Liver (tissue), 9 donors: ENCODE results near the gene CPNE1. TPM values are rescaled to one million over a fixed set of nuclear protein-coding genes. Genes with fewer than 3 reads are reported as not detected.

Source experiments
- DNase-seq: peaks from one replicate; pipeline ENCODE4 v3.0.0-alpha.2; 2017; ENCODE audit warnings: low spot score
- H3K27ac ChIP-seq, 2 donors: one replicate each; pipeline ENCODE4 v1.7.0; 2013; ENCODE audit warnings: inconsistent platforms in 2 of 2, low read length in 2 of 2, control low read depth in 1 of 2, low read depth in 1 of 2, mild to moderate bottlenecking in 1 of 2
- H3K27me3 ChIP-seq, 4 donors: one replicate each; pipeline versions ENCODE4 v1.6.1 to v1.7.0; 2013; ENCODE audit warnings: low read length in 3 of 4, inconsistent platforms in 1 of 4, mild to moderate bottlenecking in 1 of 4, moderate library complexity in 1 of 4; ENCODE audit not compliant: control insufficient read depth in 4 of 4, insufficient read depth in 4 of 4
- H3K36me3 ChIP-seq, 4 donors: one replicate each; pipeline versions ENCODE4 v1.6.1 to v1.7.0; 2013; ENCODE audit warnings: low read length in 3 of 4, mild to moderate bottlenecking in 3 of 4, low read depth in 1 of 4, moderate library complexity in 1 of 4; ENCODE audit not compliant: control insufficient read depth in 4 of 4, insufficient read depth in 3 of 4
- H3K4me1 ChIP-seq, 4 donors: one replicate each; pipeline versions ENCODE4 v1.6.1 to v1.7.0; 2013; ENCODE audit warnings: low read length in 3 of 4, mild to moderate bottlenecking in 3 of 4, moderate library complexity in 1 of 4; ENCODE audit not compliant: control insufficient read depth in 4 of 4, insufficient read depth in 4 of 4
- H3K4me3 ChIP-seq, 3 donors: one replicate each; pipeline versions ENCODE4 v1.6.1 to v1.7.0; 2013; ENCODE audit warnings: low read length in 3 of 3, control low read depth in 1 of 3, low read depth in 1 of 3, mild to moderate bottlenecking in 1 of 3
- H3K9ac ChIP-seq, 2 donors: one replicate each; pipeline ENCODE4 v1.7.0; 2013; ENCODE audit warnings: low read length in 2 of 2, mild to moderate bottlenecking in 2 of 2, moderate library complexity in 2 of 2, control low read depth in 1 of 2, low read depth in 1 of 2
- H3K9me3 ChIP-seq, 4 donors: one replicate each; pipeline versions ENCODE4 v1.6.1 to v1.7.0; 2013; ENCODE audit warnings: low read length in 3 of 4; ENCODE audit not compliant: control insufficient read depth in 4 of 4
- ATF3 ChIP-seq: IDR thresholded peaks from 2 replicates; pipeline ENCODE4 v1.6.1; 2016; ENCODE audit warnings: antibody characterized with exemption
- CTCF ChIP-seq: fragments of 150-350 bp; IDR thresholded peaks from 2 replicates; pipeline ENCODE4 v1.5.1; 2017; ENCODE audit warnings: improper control_type of control experiment, low read depth, low read length; ENCODE audit not compliant: missing input control
- EGR1 ChIP-seq, 2 donors: IDR thresholded peaks; 2 replicates each; pipeline ENCODE4 v1.6.1; 2016 to 2018; ENCODE audit warnings: antibody characterized with exemption in 2 of 2, low read depth in 2 of 2
- FOXA2 ChIP-seq: IDR thresholded peaks from 2 replicates; pipeline ENCODE4 v1.6.1; 2016; ENCODE audit warnings: antibody characterized with exemption
- HNF4A ChIP-seq, 2 donors: conservative IDR thresholded peaks; 2 replicates each; pipeline ENCODE4 v1.6.1; 2016; ENCODE audit warnings: antibody characterized with exemption in 2 of 2, mild to moderate bottlenecking in 2 of 2
- HNF4G ChIP-seq: IDR thresholded peaks from 2 replicates; pipeline ENCODE4 v1.6.1; 2016; ENCODE audit warnings: antibody characterized with exemption
- MAX ChIP-seq: IDR thresholded peaks from 2 replicates; pipeline ENCODE4 v1.6.1; 2016; ENCODE audit warnings: antibody characterized with exemption
- NR2F2 ChIP-seq: IDR thresholded peaks from 2 replicates; pipeline ENCODE4 v1.6.1; 2016; ENCODE audit warnings: antibody characterized with exemption
- RAD21 ChIP-seq, 2 donors: IDR thresholded peaks; 2 replicates each; pipeline ENCODE4 v1.6.1; 2016; ENCODE audit warnings: antibody characterized with exemption in 2 of 2, mild to moderate bottlenecking in 2 of 2
- REST ChIP-seq: IDR thresholded peaks from 2 replicates; pipeline ENCODE4 v1.6.1; 2016; ENCODE audit warnings: antibody characterized with exemption, mild to moderate bottlenecking
- RXRA ChIP-seq, 2 donors: IDR thresholded peaks; 2 replicates each; pipeline ENCODE4 v1.6.1; 2017 to 2018; ENCODE audit warnings: antibody characterized with exemption in 2 of 2, mild to moderate bottlenecking in 1 of 2
- TAF1 ChIP-seq: conservative IDR thresholded peaks from 2 replicates; pipeline ENCODE4 v1.6.1; 2016; ENCODE audit warnings: antibody characterized with exemption, mild to moderate bottlenecking
- WGBS: extraction: QIAGEN DNeasy Blood & Tissue Kit; methylation state at CpG from one replicate; pipeline ENCODE4 v1.1.7; 2013; 5-methylcytosine and 5-hydroxymethylcytosine counted together
- polyA plus RNA-seq, 2 donors: library from polyadenylated mRNA; stranded (reverse) in 1 of 2; unstranded in 1 of 2; fragments of 200-250 nt in 1 of 2; fragments of >200 nt in 1 of 2; fragmentation: Nextera tagmentation in 1 of 2; extraction: Ambion mirVana in 1 of 2; gene quantifications; one replicate each; pipeline versions ENCODE4 v1.2.1 to v1.2.3, GENCODE V29; 2013 to 2015
- total RNA-seq, 2 donors: library from RNA; depleted of rRNA; stranded (reverse); fragments of >200 nt; gene quantifications; one replicate each; pipeline ENCODE4 v1.2.3, GENCODE V29; 2014
- donor health status: healthy.
- donor health status: healthy.
- donor health status: healthy.
- donor health status: healthy.
- donor health status: healthy.

CPNE1 gene
- total and polyA plus RNA-seq, 4 donors = 25.5 to 55.4 (median 50.5) TPM

- no peak for TF ChIP-seq FOXA2
Measured at GRCh38 chr20:35583636-35584560, 80.8 kb downstream of the CPNE1 start (continued).

- 92% methylated on average over 12 of the region's 12 CpGs for WGBS
- H3K27ac ChIP-seq = no peak overlapping the region
Measured at GRCh38 chr20:35582741-35583404, 81.8 kb downstream of the CPNE1 start.

More at GRCh38 chr20:35582741-35583404, 81.8 kb downstream of the CPNE1 start:
- Histone ChIP-seq H3K4me1 (no peaks in the 10 kb centered on the region), H3K4me3 (no peak overlapping the region), H3K36me3 (no peaks in the 10 kb centered on the region), H3K27me3 (no peaks in the 10 kb centered on the region), H3K9ac (no peak overlapping the region), H3K9me3 (peaks cover 0 to 2% (median 0%) of the 10 kb centered on the region in 4 donors)
- no peak for DNase-seq
- no peak for TF ChIP-seq EGR1 (IDR thresholded peaks at IDR 0.05; ENCODE audit: low read depth in 2 of 2)
- TF ChIP-seq FOXA2 = no peak
- no peak for TF ChIP-seq RAD21 (IDR thresholded peaks at IDR 0.05)
- TF ChIP-seq MAX = no peak
- no peak for TF ChIP-seq HNF4A (conservative IDR thresholded peaks at IDR 0.05)
- no peak for TF ChIP-seq TAF1
- TF ChIP-seq ATF3 = no peak
- TF ChIP-seq NR2F2 = no peak
- no peak for TF ChIP-seq HNF4G
- no peak for TF ChIP-seq CTCF
- no peak for TF ChIP-seq RXRA (IDR thresholded peaks at IDR 0.05)
- no peak for TF ChIP-seq REST
